Esophagus squamous epithelium (tissue), 4 donors: ENCODE data around the gene MAGI1.

ENCODE experiments used
- CTCF ChIP-seq, 6 experiments: fragments of 450-650 bp in 4 of 6; fragments of 200-600 bp in 2 of 6; sonication (generic) in 2 of 6; IDR thresholded peaks; one replicate each; pipeline ENCODE4 v1.5.1; 2016 to 2019; ENCODE audit warnings: antibody characterized with exemption in 6 of 6, mild to moderate bottlenecking in 4 of 6, moderate library complexity in 4 of 6
- POLR2A ChIP-seq, 4 donors: fragments of 450-650 bp; IDR thresholded peaks; one replicate each; pipeline ENCODE4 v1.6.1; 2017; ENCODE audit warnings: antibody characterized with exemption in 4 of 4, mild to moderate bottlenecking in 4 of 4, moderate library complexity in 3 of 4

GRCh38 chr3:65662095-65662494 is 376.6 kb downstream of the MAGI1 start:
- TF ChIP-seq CTCF (IDR thresholded peaks at IDR 0.05) (no peak), POLR2A (IDR thresholded peaks at IDR 0.05) (no peak)
